LNCaP clone FGC (cell line): ENCODE measurements around the gene CISTR.
A peak's percentile ranks its signal among the peaks of the same experiment; 100 is the strongest.

Experiments used
- DNase-seq: peaks from one replicate; pipeline ENCODE4 v3.0.0-alpha.2; 2011; ENCODE audit warnings: low read depth
- H3K4me3 ChIP-seq: 2 replicates; pipeline ENCODE4 v1.5.1; 2011; ENCODE audit warnings: mild to moderate bottlenecking, low read depth, low read length, control low read depth
- CTCF ChIP-seq: IDR thresholded peaks from 2 replicates; pipeline ENCODE4 v1.5.1; 2012; ENCODE audit warnings: mild to moderate bottlenecking; ENCODE audit not compliant: control insufficient read depth, insufficient read depth; ENCODE audit errors: extremely low read depth

CISTR gene

GRCh38 chr12:53747095-53747494, 4.7 kb downstream of the CISTR start:
- TF ChIP-seq CTCF = no peak
- no peak for DNase-seq
- no peak overlapping the region for H3K4me3 ChIP-seq

- H3K4me3 ChIP-seq = no peak overlapping the region
- peak; percentile 100 for TF ChIP-seq CTCF
- DNase-seq = peak; percentile 60
Measured at GRCh38 chr12:53746592-53747092, 5.1 kb downstream of the CISTR start.

GRCh38 chr12:53744751-53745150, 7.0 kb downstream of the CISTR start:
- no peak for TF ChIP-seq CTCF
- no peak for DNase-seq

GRCh38 chr12:53744130-53744441, 7.7 kb downstream of the CISTR start:
- no peak for TF ChIP-seq CTCF
- H3K4me3 ChIP-seq = no peak overlapping the region

More at GRCh38 chr12:53744751-53745150, 7.0 kb downstream of the CISTR start:
- no peak overlapping the region for H3K4me3 ChIP-seq

GRCh38 chr12:53743266-53744129, 8.3 kb downstream of the CISTR start:
- no peak for DNase-seq
- TF ChIP-seq CTCF = peak; percentile 92
- no peak overlapping the region for H3K4me3 ChIP-seq

More at GRCh38 chr12:53744130-53744441, 7.7 kb downstream of the CISTR start:
- DNase-seq = no peak

GRCh38 chr12:53740130-53740491, 11.7 kb downstream of the CISTR start:
- no peak for DNase-seq
- no peak overlapping the region for H3K4me3 ChIP-seq
- TF ChIP-seq CTCF = no peak
